SK-N-MC (cell line): ENCODE results near the gene ZNF474.

Source experiments
- DNase-seq: peaks from one replicate; pipeline ENCODE4 v3.0.0-alpha.2; 2011; ENCODE audit warnings: low read depth, low spot score
- H3K27ac ChIP-seq: fragments of 200-600 bp; sonication (generic); 2 replicates; pipeline ENCODE4 v1.5.1; 2016; ENCODE audit warnings: mixed run types
- H3K36me3 ChIP-seq: fragments of 200-600 bp; sonication (generic); 2 replicates; pipeline ENCODE4 v1.6.1; 2017; ENCODE audit warnings: antibody characterized with exemption, low read length, mixed read lengths; ENCODE audit not compliant: insufficient read depth
- H3K4me3 ChIP-seq: fragments of 200-600 bp; sonication (generic); 2 replicates; pipeline ENCODE4 v1.5.1; 2016
- H3K9ac ChIP-seq: fragments of 200-600 bp; sonication (generic); 2 replicates; pipeline ENCODE4 v1.8.0; 2017; ENCODE audit warnings: mixed run types, mixed read lengths; ENCODE audit not compliant: insufficient read length
- H3K9me3 ChIP-seq: fragments of 200-600 bp; sonication (generic); 2 replicates; pipeline ENCODE4 v1.6.1; 2017; ENCODE audit warnings: low read depth, mild to moderate bottlenecking, antibody characterized with exemption, low read length, moderate library complexity, mixed read lengths
- EZH2 ChIP-seq: fragments of 200-600 bp; sonication (generic); IDR thresholded peaks from one replicate; pipeline ENCODE4 v1.6.1; 2017; ENCODE audit warnings: antibody characterized with exemption
- FOXP2 ChIP-seq: optimal IDR thresholded peaks from 2 replicates; pipeline ENCODE3; 2011; ENCODE audit warnings: mild to moderate bottlenecking, moderate library complexity; ENCODE audit not compliant: insufficient read depth; ENCODE audit errors: extremely low read length, control extremely low read depth
- POLR2AphosphoS5 ChIP-seq: IDR thresholded peaks from 2 replicates; pipeline ENCODE4 v1.6.1; 2012; ENCODE audit warnings: mild to moderate bottlenecking, low read depth, low read length, borderline replicate concordance

The ZNF474 gene

DNA sequence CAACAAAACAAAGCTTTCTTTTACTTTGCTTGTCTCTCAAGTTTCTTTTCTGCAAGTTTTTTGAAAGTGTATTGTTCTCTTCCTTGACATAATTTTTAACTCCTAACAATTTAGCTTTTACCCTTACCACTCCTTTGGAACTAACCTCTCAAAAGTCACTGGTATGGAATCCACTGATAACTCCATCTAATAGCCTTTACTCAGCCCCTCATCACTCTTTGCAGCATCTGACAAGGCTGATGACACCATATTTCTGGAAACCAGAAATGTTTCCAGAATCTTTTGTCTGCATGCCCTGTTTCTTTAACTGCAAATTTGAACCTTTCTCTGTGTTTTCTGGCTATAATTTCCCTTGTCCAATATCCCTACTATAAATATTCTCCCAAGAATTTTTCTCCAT, 46.5 kb downstream of the ZNF474 start:
- Histone ChIP-seq H3K36me3 (no peaks in the 10 kb centered on the region), H3K27ac (no peak overlapping the region), H3K4me3 (no peak overlapping the region), H3K9me3 (no peaks in the 10 kb centered on the region), H3K9ac (no peak overlapping the region)
- DNase-seq: no peak
- TF ChIP-seq POLR2AphosphoS5 (no peak), EZH2 (no peak), FOXP2 (no peak)

DNA sequence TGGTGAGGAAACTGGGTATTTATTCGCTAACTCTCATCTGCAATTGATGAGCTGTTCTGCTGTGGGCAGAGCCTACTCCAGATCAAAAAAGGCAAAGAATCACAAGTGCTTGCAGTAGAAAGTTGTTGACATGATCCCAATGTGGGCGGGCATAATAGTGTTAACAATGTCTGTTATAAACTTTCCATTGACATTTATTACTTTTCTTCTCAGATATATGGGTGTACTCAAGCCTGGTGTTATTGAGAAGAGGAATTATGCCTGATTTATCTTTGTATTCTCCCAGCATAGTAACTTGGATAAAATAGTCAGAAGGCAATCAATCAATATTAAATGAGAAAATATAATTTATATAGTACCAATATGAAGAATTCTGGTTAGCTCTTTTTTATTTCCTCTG, 47.8 kb downstream of the ZNF474 start:
- H3K36me3 ChIP-seq: no peaks in the 10 kb centered on the region
- no peak for DNase-seq
- H3K9ac ChIP-seq: no peak overlapping the region
- no peaks in the 10 kb centered on the region for H3K9me3 ChIP-seq
- no peak overlapping the region for H3K27ac ChIP-seq
- TF ChIP-seq EZH2 (no peak), POLR2AphosphoS5 (no peak), FOXP2 (no peak)
- no peak overlapping the region for H3K4me3 ChIP-seq

- TF ChIP-seq FOXP2 (no peak), POLR2AphosphoS5 (no peak), EZH2 (no peak)
- DNase-seq: no peak
- no peak overlapping the region for H3K27ac ChIP-seq
- no peak overlapping the region for H3K4me3 ChIP-seq
- no peaks in the 10 kb centered on the region for H3K36me3 ChIP-seq
- H3K9me3 ChIP-seq: no peaks in the 10 kb centered on the region
- H3K9ac ChIP-seq: no peak overlapping the region
These were observed 50.4 kb downstream of the ZNF474 start for GRCh38 chr5:122179701-122180100.

- DNase-seq: no peak
- TF ChIP-seq EZH2: no peak
- TF ChIP-seq POLR2AphosphoS5: no peak
- no peak for TF ChIP-seq FOXP2
These were observed 50.9 kb downstream of the ZNF474 start for GRCh38 chr5:122180146-122180712.

DNA sequence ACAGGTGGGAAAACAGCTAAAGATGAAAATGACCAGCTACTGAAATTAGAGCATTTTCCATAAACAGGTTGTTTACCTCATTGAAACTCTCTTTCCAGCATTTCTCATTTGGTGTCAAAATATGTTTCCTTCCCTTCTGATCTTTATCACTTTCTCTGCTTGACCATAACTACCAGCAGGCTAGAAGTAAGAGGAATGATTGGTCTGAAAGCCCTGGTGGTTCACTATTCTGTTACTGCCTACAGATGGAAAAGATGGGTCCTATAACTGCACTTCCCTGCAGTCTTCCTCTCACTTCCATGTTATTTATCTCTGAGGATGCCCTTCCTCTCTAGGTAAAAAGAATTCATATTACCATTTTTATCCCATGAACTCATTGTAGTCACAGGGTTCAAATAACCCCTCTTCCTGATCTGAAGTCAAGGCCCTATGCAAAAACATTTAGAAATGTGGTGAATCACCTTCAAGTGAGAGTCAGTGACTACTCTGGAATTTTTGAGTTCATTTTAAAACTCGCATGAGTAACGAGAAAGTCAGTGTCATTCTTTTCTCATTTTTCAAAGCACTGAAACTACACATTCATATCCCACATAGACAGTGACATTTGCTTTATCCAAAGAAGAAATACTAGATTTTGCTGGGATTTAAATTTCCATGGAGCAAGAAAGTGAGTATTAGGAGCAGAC, 51.7 kb downstream of the ZNF474 start:
- Histone ChIP-seq H3K9me3 (no peaks in the 10 kb centered on the region), H3K27ac (no peak overlapping the region), H3K36me3 (no peaks in the 10 kb centered on the region), H3K9ac (no peak overlapping the region), H3K4me3 (no peak overlapping the region)
- no peak for DNase-seq
- TF ChIP-seq FOXP2 (no peak), POLR2AphosphoS5 (no peak), EZH2 (no peak)

More at GRCh38 chr5:122180146-122180712, 50.9 kb downstream of the ZNF474 start:
- no peaks in the 10 kb centered on the region for H3K9me3 ChIP-seq
- H3K4me3 ChIP-seq: no peak overlapping the region
- H3K27ac ChIP-seq: no peak overlapping the region
- H3K36me3 ChIP-seq: no peaks in the 10 kb centered on the region
- no peak overlapping the region for H3K9ac ChIP-seq

- H3K36me3 ChIP-seq: no peaks in the 10 kb centered on the region
- H3K4me3 ChIP-seq: no peak overlapping the region
- no peak for DNase-seq
- TF ChIP-seq EZH2: no peak
- TF ChIP-seq FOXP2: no peak
- TF ChIP-seq POLR2AphosphoS5: no peak
- H3K9ac ChIP-seq: no peak overlapping the region
- H3K9me3 ChIP-seq: no peaks in the 10 kb centered on the region
- no peak overlapping the region; the same call in 1 of the 2 replicates for H3K27ac ChIP-seq
These were observed 52.5 kb downstream of the ZNF474 start for GRCh38 chr5:122181863-122182262.

DNA sequence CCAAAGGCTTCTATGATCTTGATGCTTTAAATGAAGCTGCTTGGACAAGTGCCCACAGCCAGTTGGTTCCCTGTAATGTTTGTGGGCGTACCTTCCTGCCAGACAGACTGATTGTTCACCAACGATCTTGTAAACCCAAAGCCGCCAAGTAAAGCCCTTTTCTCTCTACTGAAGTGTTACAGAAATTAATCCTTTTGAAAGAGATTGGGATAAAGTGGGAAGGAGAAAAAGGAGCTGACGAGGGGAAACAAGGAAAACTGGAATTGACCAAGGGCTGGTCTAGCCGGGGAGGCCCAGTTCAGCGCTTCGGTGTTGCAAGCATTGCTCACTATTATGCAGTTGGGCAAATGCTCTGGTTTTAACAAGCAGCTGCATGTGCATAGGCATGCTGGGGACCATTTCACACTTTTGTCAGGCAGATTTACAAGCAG, 53.2 kb downstream of the ZNF474 start:
- no peak for DNase-seq
- no peaks in the 10 kb centered on the region for H3K36me3 ChIP-seq
- H3K9ac ChIP-seq: no peak overlapping the region

DNA sequence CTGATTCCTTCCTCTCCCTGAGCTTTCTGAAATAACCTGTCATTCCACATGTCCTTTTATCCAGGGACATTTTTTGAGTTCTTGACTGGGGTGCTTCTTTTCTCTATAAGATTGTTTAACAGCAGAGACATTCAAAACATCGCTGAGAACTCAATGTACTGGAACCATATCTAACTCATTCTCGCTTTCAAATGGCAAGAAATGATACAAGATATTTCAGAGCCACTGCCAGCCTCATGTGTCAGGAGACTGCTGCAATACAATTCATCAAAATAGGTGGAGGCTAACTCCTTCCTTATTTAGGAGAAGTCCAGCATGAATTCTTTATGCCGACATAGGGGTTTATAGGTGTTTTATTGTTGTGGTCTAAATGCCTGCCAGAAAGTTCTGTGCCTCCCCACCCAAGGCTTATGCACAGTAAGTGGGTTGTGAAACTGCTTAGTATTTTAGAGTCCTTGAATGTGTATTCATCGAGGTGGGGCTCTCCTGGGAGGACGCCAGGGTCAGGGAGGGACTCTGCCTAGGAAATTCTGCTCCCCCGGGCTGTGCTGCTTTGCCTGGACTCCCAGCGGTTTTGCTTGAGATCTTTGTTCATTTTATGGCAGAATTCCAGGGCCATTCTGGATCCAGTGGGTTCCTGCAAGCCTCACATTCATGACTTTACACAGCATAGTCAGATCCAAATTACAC, 53.9 kb downstream of the ZNF474 start:
- no peak overlapping the region for H3K27ac ChIP-seq
- no peak for DNase-seq
- H3K9me3 ChIP-seq: no peaks in the 10 kb centered on the region
- no peaks in the 10 kb centered on the region for H3K36me3 ChIP-seq
- no peak overlapping the region for H3K4me3 ChIP-seq
- H3K9ac ChIP-seq: no peak overlapping the region
- TF ChIP-seq POLR2AphosphoS5: no peak
- no peak for TF ChIP-seq EZH2
- TF ChIP-seq FOXP2: no peak

More for the DNA sequence above, 53.2 kb downstream of the ZNF474 start:
- Histone ChIP-seq H3K4me3 (no peak overlapping the region), H3K27ac (no peak overlapping the region), H3K9me3 (no peaks in the 10 kb centered on the region)
- TF ChIP-seq FOXP2 (no peak), EZH2 (no peak), POLR2AphosphoS5 (no peak)
